Right renal pelvis (tissue), 4 donors: Measurements from ENCODE around the gene JARID2. TPM values are rescaled to one million over a fixed set of nuclear protein-coding genes. Genes with fewer than 3 reads are reported as not detected.
A peak's percentile ranks its signal among the peaks of the same experiment; 100 is the strongest.

ENCODE experiments used
- DNase-seq, 4 donors: peaks; one replicate each; pipeline ENCODE4 v3.0.0-alpha.2; 2013; ENCODE audit warnings: low read depth in 4 of 4, low spot score in 3 of 4, missing footprints in 1 of 4
- polyA plus RNA-seq, 4 donors: library from polyadenylated mRNA; unstranded; fragments of 120-200 nt; gene quantifications; one replicate each; pipeline ENCODE4 v1.2.1, GENCODE V29; 2013; ENCODE audit not compliant: insufficient read length in 4 of 4

The JARID2 gene
- polyA plus RNA-seq, 4 donors: 27.6 to 30.5 (median 28.6) TPM

DNA sequence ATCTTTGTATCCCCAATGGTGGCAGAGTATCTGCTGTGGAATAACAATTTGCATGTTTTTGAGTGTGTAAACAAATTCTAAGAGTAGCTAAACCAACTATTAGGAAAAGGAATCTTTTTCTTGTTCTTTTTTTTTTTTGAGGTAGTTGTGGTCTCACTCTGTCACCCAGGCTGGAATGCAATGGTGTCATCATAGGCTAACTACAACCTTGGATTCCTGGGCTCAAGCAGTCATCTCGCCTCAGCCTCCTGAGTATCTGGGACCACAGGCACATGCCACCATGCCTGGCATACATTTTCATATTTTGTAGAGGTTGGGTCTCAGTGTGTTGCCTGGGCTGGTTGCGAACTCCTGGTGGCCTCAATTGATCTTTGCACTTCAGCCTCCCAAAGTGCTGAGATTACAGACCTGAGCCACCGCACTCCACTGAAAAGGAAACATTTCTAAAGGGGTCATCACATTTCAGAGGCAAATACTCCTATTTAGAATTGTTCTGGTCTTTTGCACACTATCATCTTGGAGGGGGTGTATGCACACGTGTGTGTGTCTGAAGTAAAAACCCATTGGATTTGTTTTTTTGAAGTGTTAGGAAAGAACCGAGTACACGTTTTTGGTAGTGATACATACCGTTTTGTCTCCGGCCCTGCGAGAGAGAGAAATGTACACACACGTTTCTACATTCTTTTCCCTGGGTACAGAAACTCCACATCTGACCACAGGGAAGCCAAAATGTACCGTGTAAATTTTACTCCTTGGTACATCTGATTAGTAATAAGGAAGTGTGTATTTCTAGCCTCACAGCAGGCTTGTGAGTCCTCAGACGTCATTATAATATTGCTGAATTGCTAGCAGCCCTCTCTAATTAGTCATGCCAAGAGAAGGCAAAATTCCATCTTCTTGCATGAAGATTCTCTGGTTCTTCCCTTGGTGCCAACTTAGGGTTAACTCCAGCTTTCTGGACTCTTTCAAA, 183.6 kb downstream of the JARID2 start:
- DNase-seq: no peak

DNA sequence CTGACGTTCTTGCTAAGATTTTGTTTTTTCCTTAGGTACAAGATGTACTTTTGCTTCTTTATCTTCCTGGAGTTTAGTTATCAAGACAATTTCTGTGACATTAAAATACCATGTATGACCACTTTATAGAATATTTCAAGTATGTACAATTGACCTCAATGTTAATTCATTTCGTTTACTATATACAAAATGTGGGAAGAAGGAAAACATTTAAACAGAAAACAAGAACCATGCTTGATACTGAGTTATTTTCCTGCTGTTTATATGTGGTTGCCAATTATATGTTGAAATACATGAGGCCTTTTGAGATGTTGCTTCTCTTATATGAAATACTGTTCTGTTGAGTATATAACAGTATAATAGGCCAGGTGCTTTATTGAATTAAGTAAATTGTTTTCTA, 184.3 kb downstream of the JARID2 start:
- no peak for DNase-seq

DNA sequence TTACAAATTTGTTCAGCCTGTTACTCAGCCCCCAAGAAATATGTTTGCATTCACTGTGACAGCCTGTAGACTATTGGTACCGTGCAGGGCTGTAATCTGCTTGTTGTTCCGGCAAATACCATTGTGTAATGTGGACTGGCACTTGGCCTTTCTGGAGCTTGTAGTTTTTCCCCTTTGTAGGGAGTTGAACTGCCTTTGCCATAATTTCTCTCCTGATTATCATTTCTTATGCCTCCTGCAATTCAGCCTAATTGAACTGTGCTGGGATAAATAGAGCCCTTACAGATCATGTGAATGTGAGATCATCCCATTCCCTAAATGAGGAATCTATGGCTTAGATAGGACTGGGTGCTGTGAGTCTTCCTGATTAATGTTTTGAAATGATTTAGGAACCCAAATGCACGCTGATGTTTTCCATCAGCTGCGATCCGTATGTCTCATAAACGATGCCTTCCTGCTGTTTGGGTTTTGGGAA, 185.1 kb downstream of the JARID2 start:
- no peak for DNase-seq

DNA sequence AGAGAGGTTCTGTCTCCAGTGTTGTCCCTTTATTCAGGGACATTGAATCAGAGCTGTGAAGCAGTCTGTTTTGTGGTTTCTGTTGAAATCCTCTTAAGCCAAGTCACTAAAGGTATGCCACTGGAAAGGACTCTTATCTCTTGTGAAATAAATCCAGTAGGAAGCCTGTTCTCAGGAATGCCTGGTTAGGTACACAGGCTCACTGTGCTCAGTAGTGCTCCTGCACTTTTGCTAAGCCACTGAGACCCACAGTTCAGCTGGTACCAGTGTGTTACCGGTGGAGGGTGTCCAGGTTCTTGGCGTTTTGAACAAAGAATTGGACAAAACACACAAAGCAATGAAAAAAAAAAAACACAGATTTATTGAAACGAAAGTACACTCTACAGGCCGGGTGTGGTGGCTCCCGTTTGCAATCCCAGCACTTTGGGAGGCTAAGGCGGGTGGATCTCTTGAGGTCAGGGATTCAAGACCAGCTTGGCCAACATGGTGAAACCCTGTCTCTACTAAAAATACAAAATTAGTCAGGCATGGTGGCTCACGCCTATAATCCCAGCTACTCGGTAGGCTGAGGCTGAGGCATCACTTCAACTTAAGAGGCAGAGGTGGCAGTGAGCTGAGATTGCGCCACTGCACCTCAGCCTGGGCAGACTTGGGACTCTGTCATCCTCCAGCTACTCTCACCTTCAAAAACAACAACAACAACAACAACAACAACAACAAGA, 186.1 kb downstream of the JARID2 start:
- no peak for DNase-seq

DNA sequence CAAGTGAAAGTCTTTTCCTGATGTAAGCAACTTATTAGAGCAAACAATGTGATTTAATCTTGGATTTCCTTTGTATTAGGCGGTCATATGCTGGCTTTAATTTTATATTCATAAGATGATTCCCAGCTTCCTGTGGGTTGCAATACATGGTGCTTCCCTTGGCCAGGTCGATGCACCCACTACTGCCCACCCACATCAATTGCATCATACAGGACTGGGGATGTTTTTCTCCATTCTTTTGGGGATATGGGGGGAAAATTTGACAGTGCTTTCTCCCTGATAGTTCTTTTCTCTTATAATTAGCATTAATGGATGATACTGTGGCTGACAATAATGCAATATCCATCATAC, 187.6 kb downstream of the JARID2 start:
- DNase-seq: no peak

DNA sequence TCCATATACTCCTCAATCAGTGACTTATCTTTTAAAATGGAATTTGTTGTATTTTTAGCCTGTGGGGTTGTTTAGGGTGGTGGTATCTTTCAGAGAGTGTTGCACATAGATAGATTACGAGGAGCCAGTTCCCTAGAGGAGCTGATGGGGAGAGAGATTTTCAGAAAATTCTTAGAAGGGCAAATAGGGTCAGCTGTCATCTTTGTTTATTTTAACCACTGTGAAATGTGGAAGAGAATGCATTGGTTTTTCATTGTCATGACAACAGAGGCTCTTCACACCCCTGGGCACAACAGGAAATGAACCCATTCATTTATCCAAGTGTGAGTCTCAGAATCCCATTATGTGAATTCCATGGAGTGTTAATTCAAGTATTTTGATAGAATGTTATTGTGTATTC, 188.4 kb downstream of the JARID2 start:
- DNase-seq: no peak

DNA sequence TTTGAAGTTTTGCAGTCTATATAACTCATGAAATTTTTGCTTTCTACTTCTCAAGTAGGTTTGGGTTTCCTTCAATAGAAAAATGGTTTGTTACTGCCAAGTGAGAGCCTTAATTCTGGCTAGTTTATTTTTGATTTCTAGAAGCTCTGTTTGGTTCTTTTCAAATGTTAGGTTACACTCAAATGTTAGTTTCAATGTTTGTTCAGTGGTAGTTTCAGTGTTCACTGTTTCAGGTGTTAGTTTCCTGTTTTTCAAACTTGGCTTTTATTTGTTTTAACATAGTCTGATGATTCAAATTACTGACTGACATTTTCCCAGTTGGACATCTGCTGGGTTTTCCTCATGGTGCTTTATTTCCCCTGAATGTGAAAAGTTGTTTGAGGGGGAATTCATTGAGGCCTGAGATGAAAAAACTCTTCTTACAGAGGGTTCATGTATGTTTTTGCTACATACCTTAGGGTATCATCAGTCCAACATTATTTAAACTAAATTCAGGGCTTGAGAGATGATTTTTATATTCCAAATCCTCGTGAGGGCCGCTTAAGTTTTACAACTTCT, 189.0 kb downstream of the JARID2 start:
- DNase-seq: no peak

DNA sequence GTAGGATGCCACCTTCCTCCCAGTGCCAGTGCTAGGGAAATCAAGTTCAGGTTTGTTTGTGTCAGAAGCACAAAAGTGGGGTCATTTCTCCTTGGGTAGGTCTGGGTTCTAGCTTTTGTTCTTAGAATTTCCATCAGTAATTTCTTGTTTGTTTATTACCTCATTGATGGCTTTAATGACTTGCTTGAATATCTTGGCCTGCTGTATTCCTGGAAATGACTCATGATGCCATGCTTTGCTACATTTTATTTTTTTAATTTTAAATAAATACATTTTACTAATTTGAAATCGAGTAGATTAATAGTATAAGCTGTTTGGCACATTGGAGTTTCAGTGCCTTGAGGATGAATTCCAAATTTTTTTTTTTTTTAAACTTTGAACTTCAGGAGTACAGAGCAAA, 189.6 kb downstream of the JARID2 start:
- DNase-seq: no peak

DNA sequence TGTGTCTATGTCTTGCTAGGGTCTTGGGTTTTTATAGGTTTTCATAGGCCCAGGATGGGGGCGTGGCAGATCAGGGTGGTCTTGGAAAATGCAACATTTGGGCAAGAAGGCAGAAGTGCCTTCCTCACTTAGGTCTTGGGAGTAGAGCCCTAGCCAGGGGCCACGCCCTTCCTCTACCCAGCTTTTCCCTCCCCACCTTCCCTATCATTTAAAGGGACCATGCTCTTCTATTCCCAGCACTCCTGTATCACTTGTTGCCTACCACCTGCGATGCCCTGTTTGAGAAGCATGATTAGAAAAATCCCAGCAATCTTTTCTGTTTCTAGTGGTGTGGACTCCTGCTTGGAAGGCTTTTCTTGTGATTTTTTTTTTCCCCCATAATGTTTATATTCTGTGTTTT, 190.6 kb downstream of the JARID2 start:
- no peak for DNase-seq

DNA sequence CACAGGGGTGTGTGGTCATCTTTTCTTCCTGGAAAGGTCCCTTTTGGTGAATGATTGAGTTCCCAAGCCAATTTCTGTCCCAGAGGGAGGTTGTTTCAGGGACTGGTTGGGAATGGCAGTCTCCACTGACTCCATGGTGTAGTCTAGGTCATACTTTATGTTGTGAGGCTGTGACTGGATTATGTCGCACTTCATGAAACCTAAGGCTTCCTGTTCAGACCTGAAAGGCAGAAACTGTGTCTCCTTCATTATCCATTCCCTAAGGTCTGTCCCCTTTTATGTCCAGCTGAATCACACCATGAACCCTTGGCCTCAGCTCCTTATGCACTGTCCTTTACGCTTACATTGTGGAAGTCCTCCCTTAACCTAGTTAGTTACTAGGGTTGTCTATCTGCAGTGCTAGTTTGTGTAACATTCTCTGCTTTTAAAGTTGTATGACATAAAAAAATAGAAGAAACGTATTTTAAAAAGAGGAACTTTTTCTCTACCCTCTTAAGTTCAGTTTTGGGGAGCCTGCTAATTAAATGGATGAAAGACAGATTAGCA, 191.3 kb downstream of the JARID2 start:
- no peak for DNase-seq

DNA sequence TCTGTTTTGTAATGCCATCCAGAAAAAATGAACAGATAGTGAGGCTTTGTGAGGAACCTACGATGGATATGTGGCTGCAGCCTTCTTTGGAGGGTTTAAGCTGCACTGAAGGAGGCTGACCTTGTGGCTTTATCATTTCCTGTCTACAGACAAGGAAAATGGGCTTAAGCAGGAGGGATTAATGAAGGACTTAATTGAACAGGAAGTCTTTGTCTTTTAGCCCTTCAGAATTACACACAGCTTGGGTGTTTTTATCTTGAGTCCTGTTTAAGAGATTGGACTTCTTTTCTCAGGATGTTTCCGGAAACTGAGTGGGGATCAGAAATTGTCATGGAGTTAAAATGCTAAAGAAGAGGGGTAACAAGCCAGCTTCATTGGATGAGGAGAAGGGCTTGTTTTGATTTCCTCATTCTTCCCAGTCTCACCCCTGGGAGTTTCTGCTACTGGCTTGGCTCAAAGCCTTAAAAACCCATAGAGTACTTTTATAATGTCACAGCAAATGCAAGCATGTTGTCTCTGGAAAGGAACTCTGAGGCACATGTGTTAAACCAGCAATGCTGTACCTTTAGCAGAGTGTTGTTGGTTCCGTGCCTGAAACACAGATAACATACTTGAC, 193.6 kb downstream of the JARID2 start:
- DNase-seq: no peak

DNA sequence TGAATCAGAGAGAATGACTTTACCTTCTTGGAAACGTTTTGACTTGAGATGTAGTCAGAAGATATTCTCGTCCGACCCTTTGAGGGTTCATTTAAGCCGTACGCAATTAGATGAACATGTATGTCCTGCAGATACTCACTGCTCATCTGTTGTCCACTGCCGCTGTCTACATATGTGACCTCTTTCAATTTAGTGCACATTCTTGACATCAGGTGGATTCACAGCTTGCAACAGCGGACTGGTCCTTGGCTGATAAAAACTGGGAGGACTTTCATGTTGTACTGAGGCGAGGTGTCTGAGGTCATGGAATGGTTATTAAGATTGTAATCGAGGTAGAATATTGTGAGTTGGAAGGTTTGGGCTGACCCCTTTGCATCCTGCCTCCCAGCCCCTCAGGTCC, 194.2 kb downstream of the JARID2 start:
- DNase-seq: no peak

DNA sequence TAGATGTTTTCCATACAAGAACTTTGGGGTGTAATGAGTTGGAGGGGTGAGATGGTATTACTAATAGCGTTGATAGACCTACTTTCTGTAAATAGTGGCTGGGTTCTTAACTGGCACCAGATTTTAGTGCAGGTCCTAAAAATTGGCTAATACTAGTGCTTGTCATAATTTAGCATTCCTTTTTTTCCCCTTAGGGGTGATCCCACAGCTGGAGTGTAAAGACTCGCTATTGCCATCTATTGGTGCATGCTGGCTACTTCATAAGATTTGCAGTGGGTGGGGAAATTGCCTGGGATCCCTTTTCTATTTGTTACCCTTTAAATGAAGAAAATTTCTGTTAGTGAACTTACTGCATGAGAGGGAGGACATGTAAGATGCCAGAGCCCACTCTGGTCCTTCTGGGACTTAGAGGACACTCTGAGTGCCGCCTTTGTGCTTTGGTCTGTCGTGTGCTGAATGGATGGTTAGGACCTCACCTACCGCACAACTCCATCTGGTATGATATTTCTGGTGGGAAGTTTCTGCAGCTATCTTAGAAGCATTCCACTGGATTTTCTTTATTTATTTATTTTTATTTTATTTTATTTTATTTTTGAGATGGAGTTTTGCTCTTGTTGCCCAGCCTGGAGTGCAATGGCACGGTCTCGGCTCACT, 195.5 kb downstream of the JARID2 start:
- peak in 1 of 4 donors; percentile 54 for DNase-seq

DNA sequence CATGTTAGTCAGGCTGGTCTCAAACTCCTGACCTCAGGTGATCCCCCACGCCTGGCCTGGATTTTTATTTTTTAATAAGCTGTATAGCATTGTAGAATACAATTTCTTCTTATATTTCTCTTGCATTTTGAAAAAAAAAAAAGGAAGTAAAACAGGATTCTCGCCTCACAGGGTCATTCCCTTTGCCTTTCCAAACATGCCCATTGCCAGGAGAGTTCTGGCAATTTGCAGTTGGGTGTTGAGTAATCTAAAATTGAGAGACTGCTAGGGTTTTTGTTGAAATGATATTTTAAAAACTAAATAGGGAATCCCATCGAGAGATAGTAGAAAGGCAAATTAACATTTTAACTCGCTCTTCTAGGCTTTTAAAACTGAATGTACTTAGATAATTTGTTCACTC, 196.1 kb downstream of the JARID2 start:
- no peak for DNase-seq

DNA sequence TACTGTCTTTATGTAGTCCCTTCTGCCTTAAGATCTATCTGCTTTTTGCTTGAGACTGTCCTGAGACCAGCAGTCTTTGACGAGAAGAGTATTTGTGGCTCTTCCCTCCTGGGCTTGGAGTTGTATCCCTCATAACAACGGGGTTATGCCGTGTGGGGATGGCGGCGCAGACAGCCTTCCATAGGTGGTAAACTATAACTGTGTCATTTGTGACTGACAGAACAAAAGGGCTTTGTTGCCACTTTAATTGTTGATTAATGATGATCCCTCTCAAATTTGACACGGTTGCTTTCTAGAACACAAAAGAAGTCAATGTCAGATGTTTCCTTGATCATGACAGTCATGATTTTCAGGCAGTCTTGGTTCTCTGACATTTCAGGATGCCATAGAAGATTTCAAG, 196.6 kb downstream of the JARID2 start:
- no peak for DNase-seq

DNA sequence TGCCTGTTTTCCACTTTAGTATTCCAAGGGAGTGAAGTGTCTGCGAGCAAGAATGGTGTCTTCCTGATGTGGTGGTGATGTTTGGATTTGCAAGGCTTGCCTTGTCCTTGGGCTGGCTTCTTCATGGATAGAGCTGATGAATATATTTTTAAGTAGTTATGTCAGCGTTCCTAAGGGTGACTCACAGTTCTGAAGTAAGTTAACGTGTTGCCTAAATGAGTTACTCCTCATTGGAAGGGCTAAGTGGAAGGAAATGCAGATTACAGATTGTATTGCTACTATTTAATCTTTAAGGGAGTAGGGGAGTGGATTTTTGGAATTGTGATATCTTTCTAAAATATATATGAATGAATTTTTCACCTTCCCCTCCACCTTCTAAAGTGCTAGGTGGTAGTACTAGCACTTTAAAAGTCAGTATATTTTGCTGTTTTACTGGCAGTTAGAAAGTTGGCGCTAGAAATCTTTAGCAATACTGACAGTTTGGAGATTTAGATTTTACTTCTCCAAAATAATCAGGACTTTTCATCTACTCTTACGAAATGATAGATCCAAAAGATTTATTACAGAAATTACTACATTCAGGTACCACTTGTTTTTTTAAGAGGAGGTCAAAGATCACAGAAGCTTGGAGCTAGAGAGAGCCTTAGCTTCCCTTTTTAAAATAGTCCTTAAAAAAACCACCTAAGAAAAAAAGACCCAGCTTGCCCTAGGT, 197.4 kb downstream of the JARID2 start:
- no peak for DNase-seq

DNA sequence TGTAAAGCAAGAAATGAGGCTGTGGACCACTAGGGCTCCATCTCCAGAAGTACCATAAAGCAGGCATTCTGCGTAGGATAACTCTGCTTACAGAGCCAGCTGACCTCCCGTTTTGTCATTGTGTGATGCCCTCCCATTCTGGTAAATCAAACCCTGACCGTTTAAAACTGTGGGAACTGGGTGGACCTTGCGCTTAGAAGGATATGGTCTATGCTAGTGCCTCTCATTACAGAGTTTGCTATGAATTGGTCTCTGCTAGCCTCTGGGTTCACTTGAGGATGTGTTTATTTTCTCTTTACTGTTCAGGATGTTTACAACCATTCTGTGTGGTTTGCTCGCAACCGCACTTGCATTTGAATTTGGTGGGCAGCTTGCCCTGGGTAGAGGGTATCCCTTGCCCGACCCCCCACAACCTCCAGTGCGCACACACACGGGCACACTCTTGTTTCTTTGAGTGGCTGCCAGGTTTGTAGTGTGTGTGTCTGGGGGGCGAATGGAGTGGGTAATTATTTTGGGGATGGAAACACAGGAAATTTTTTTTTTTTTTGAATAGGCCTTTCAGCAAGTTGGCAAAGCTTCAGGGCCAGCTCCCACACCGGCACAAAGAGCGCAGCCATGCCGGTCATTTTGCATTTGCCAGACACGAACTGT, 198.3 kb downstream of the JARID2 start:
- no peak for DNase-seq

DNA sequence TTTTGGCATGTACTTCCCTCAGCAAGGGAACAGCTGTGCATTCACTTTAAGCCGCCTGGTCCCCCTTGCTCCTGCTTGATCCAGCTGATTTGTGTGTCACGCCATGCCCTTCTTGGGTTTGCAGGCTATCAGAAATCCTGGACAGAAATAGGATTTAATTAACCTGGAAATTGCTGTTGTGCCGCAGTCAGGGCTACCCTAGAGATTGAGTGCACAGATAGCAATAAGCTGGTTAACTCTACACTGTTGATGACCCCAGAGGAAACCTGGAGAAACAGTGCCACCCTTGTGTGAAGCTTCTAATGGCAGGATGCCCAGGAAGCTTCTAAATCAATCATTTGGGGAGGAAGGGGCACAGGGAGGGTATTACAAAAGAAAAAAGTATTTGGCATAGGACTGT, 199.0 kb downstream of the JARID2 start:
- no peak for DNase-seq
